OCI-LY7 (cell line): ENCODE results near the gene TLX2. TPM values are rescaled to one million over a fixed set of nuclear protein-coding genes. Genes with fewer than 3 reads are reported as not detected.
"Not testable (repeated sequence)": the region's sequence is repeated elsewhere in the genome, so short reads cannot be mapped to it uniquely, and the experiment has no call there.

Experiments
- BruUV-seq: library from RNA; stranded (reverse); fragments of 400-500 nt; replicated peaks from 2 replicates; lab custom pipeline; 2021; lab: Mats Ljungman, UMichigan
- CTCF ChIA-PET: fragments of 300-600 bp; sonication (Branson Sonifier 250); formaldehyde crosslinking; loops from one replicate; lab custom pipeline; 2022; ENCODE audit warnings: antibody characterized with exemption; ENCODE audit not compliant: unreplicated experiment; lab: Charles Lee
- POLR2A ChIA-PET: fragments of 300-600 bp; sonication (Branson Sonifier 250); formaldehyde crosslinking; loops from one replicate; lab custom pipeline; 2022; ENCODE audit warnings: antibody characterized with exemption; lab: Charles Lee
- DNase-seq: peaks from one replicate; pipeline ENCODE4 v3.0.0-alpha.2; 2015; ENCODE audit warnings: low spot score
- H2AFZ ChIP-seq: fragments of 200-600 bp; sonication (generic), shearing (Covaris generic); 2 replicates; pipeline ENCODE4 v1.6.1; 2014; ENCODE audit warnings: mild to moderate bottlenecking, antibody characterized with exemption, low read length, moderate library complexity
- H3K27ac ChIP-seq: fragments of 200-600 bp; sonication (generic); 2 replicates; pipeline ENCODE4 v1.5.1; 2014; ENCODE audit warnings: mixed run types, low read depth, mild to moderate bottlenecking, moderate library complexity, low read length, inconsistent platforms; ENCODE audit not compliant: poor library complexity, severe bottlenecking
- H3K36me3 ChIP-seq: fragments of 200-600 bp; sonication (generic); 2 replicates; pipeline ENCODE4 v1.6.1; 2014; ENCODE audit warnings: mild to moderate bottlenecking, antibody characterized with exemption, low read length, moderate library complexity, mixed read lengths; ENCODE audit not compliant: insufficient read depth
- H3K4me1 ChIP-seq: fragments of 200-600 bp; sonication (generic); 2 replicates; pipeline ENCODE4 v1.5.1; 2014; ENCODE audit warnings: mild to moderate bottlenecking, low read length; ENCODE audit not compliant: insufficient read depth, poor library complexity, severe bottlenecking
- H3K4me2 ChIP-seq: fragments of 200-600 bp; sonication (generic); 2 replicates; pipeline ENCODE4 v1.6.1; 2014; ENCODE audit warnings: mild to moderate bottlenecking, low read length
- H3K4me3 ChIP-seq: fragments of 200-600 bp; sonication (generic); 2 replicates; pipeline ENCODE4 v1.5.1; 2014; ENCODE audit warnings: mild to moderate bottlenecking, low read depth, low read length; ENCODE audit not compliant: poor library complexity, severe bottlenecking
- H3K79me2 ChIP-seq: fragments of 200-600 bp; sonication (generic); 2 replicates; pipeline ENCODE4 v1.6.1; 2016; ENCODE audit warnings: low read depth, mild to moderate bottlenecking, low read length, moderate library complexity, mixed read lengths; ENCODE audit not compliant: insufficient read depth
- H3K9me2 ChIP-seq: fragments of 200-600 bp; sonication (generic); 2 replicates; pipeline ENCODE4 v1.6.1; 2016; ENCODE audit warnings: mild to moderate bottlenecking, low read length, mixed read lengths; ENCODE audit not compliant: insufficient read depth
- H3K9me3 ChIP-seq: fragments of 200-600 bp; sonication (generic); 2 replicates; pipeline ENCODE4 v1.6.1; 2014; ENCODE audit warnings: mild to moderate bottlenecking, mixed run types, low read length, mixed read lengths
- H4K20me1 ChIP-seq: fragments of 200-600 bp; sonication (generic); 2 replicates; pipeline ENCODE4 v1.6.1; 2014; ENCODE audit warnings: mild to moderate bottlenecking, antibody characterized with exemption, low read length, moderate library complexity, mixed read lengths; ENCODE audit not compliant: insufficient read depth
- CTCF ChIP-seq: fragments of 200-600 bp; sonication (generic); conservative IDR thresholded peaks from 2 replicates; pipeline ENCODE4 v1.5.1; 2014; ENCODE audit warnings: mild to moderate bottlenecking, antibody characterized with exemption, low read length, moderate library complexity, mixed read lengths
- EZH2phosphoT487 ChIP-seq: fragments of 200-600 bp; sonication (generic); IDR thresholded peaks from 2 replicates; pipeline ENCODE4 v1.6.1; 2018; ENCODE audit warnings: low read depth, borderline replicate concordance, mild to moderate bottlenecking, mixed run types, antibody characterized with exemption, low read length, moderate library complexity, mixed read lengths
- intact Hi-C: fragments of 100-400 bp; cut with micrococcal nuclease; formaldehyde crosslinking; loops from one replicate; pipeline ENCODE4 v1.10.0; 2022; ENCODE audit not compliant: unreplicated experiment
- total RNA-seq, 2 experiments: library from RNA; depleted of rRNA in 1 of 2; stranded (reverse); fragments of >200 nt in 1 of 2; shearing (Covaris generic) in 1 of 2; gene quantifications; 2 replicates each; pipeline ENCODE4 v1.2.3, GENCODE V29; 2014 to 2022

Gene TLX2
- total RNA-seq, 2 experiments from 2014 or later: not detected

GRCh38 chr2:74482801-74483674 is 31.2 kb upstream of the TLX2 start, which contains the start of the genes CCDC142 and TTC31:
Gene CCDC142 (minus strand): TSS chr2:74482998. CDS start chr2:74482837, 161 bp downstream.
Gene TTC31 (plus strand): TSS chr2:74483081. CDS start chr2:74483096, 15 bp downstream.
- ChIA-PET POLR2A (interaction anchor here (0.7 to 5.1 kb wide), 10 partner anchors 11 to 104 kb away, joined by 3 to 25 read pairs (median 4); partner anchors contain the start of genes AUP1, HTRA2, MRPL53 and WBP1), CTCF (interaction anchor here (0.5 to 4.1 kb wide), 3 partner anchors 29 to 75 kb away, joined by 3 to 18 read pairs (median 3); partner anchors contain the start of genes AUP1 and HTRA2)
- H3K4me2 ChIP-seq: peak within 1 kb of the TSS; percentile 90
- TSS peak; percentile 93 for BruUV-seq
- peaks cover 28% of the 10 kb centered on the region for H3K79me2 ChIP-seq
- H3K36me3 ChIP-seq: peaks cover 38% of the 10 kb centered on the region
- peak within 1 kb of the TSS; percentile 78 for H3K4me3 ChIP-seq
- H3K27ac ChIP-seq: peak within 1 kb of the TSS; percentile 80
- TF ChIP-seq EZH2phosphoT487: no peak
- peak; percentile 95 for TF ChIP-seq CTCF
- peaks cover 18% of the 10 kb centered on the region for H3K4me1 ChIP-seq
- peak; percentile 95 for DNase-seq
- H3K9me3 ChIP-seq: no peaks in the 10 kb centered on the region
- H3K9me2 ChIP-seq: no peaks in the 10 kb centered on the region
- H2AFZ ChIP-seq: peak within 1 kb of the TSS; percentile 63
- intact Hi-C loops: loop anchor here (1.0 kb wide), 5 partner anchors 24 to 233 kb away; partner anchors contain the start of genes AUP1, HTRA2 and PCGF1
- no peaks in the 10 kb centered on the region for H4K20me1 ChIP-seq

DNA sequence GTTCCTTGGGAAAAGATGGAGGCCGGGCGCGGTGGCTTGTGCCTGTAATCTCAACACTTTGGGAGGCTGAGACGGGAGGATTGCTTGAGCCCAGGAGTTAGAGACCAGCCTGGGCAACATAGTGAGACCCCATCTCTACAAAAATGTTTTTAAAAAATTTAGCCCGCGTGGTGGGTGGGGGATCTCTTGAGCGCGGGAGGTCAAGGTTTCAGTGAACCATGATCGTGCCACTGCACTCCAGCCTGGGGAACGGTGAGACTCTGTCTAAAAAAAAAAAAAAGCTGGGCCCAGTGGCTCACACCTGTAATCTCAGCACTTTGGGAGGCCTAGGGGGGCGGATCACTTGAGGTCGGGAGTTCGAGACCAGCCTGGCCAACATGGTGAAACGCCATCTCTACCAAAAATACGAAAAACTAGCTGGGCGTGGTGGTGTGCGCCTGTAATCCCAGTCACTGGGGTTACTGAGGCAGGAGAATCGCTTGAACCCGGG is 30.5 kb upstream of the TLX2 start:
- not testable (repeated sequence) for H3K9me2 ChIP-seq, BruUV-seq, DNase-seq, H3K9me3 ChIP-seq, H4K20me1 ChIP-seq
- intact Hi-C loops: loop anchor here (1.0 kb wide), 5 partner anchors 24 to 233 kb away; partner anchors contain the start of genes AUP1, HTRA2 and PCGF1
- ChIA-PET POLR2A (interaction anchor here (0.6 to 5.1 kb wide), 9 partner anchors 9 to 1229 kb away, joined by 3 to 25 read pairs (median 3); partner anchors contain the start of genes MRPL53 and WBP1), CTCF (interaction anchor here (4.1 kb wide), 1 partner anchor 47 kb away, joined by 18 read pairs; the partner anchor contains the start of genes AUP1 and HTRA2)
- peaks cover 28% of the 10 kb centered on the region for H3K79me2 ChIP-seq
- peaks cover 18% of the 10 kb centered on the region for H3K4me1 ChIP-seq
- peaks cover 38% of the 10 kb centered on the region for H3K36me3 ChIP-seq
- peak overlapping the region; percentile 78 for H3K4me3 ChIP-seq
- peak overlapping the region; percentile 90 for H3K4me2 ChIP-seq
- H3K27ac ChIP-seq: peak overlapping the region; percentile 80
- peak overlapping the region; percentile 63 for H2AFZ ChIP-seq

GRCh38 chr2:74486141-74486540 is 28.1 kb upstream of the TLX2 start:
- TF ChIP-seq EZH2phosphoT487: no peak
- no peak for TF ChIP-seq CTCF
- H3K27ac ChIP-seq: no peak overlapping the region
- H3K36me3 ChIP-seq: peaks cover 30% of the 10 kb centered on the region
- peaks cover 12% of the 10 kb centered on the region for H3K4me1 ChIP-seq
- no peak for DNase-seq
- H3K9me3 ChIP-seq: no peaks in the 10 kb centered on the region
- H3K9me2 ChIP-seq: no peaks in the 10 kb centered on the region
- CTCF ChIA-PET: no interaction called here
- no peak overlapping the region for H3K4me2 ChIP-seq
- H2AFZ ChIP-seq: no peak overlapping the region
- no peaks in the 10 kb centered on the region for H4K20me1 ChIP-seq
- intact Hi-C loops: no loop called here
- POLR2A ChIA-PET: no interaction called here
- no peak overlapping the region for H3K4me3 ChIP-seq
- H3K79me2 ChIP-seq: peaks cover 20% of the 10 kb centered on the region
- no TSS peak for BruUV-seq
